Measurements from ENCODE around the gene WWC2.

- TF ChIP-seq EZH2 (IDR thresholded peaks at IDR 0.05) (no peak), POLR2AphosphoS5 (IDR thresholded peaks at IDR 0.05; ENCODE audit: borderline replicate concordance, low read depth, low read length) (no peak)
Observed at GRCh38 chr4:183360161-183360919, 261.3 kb downstream of the WWC2 start.
